Keratinocyte (primary cell): ENCODE measurements around the gene KIAA0825.

Experiments
- CTCF ChIP-seq, 3 experiments: IDR thresholded peaks in 1 of 3; conservative IDR thresholded peaks in 1 of 3; optimal IDR thresholded peaks in 1 of 3; 2 replicates in 2 of 3; 3 replicates in 1 of 3; pipeline versions ENCODE3 to v1.5.1; 2011; ENCODE audit warnings: low read length in 3 of 3, mild to moderate bottlenecking in 3 of 3, moderate library complexity in 2 of 3, control low read depth in 1 of 3, inconsistent platforms in 1 of 3; ENCODE audit not compliant: insufficient read depth in 2 of 3; ENCODE audit errors: extremely low read depth in 1 of 3
- EZH2 ChIP-seq: IDR thresholded peaks from one replicate; pipeline ENCODE4 v1.6.1; 2012; ENCODE audit warnings: inconsistent platforms, mild to moderate bottlenecking, low read length, moderate library complexity

- TF ChIP-seq EZH2 (no peak), CTCF (optimal IDR thresholded peaks at IDR 0.05 in 1 of 3, IDR thresholded peaks at IDR 0.05 in 1 of 3, conservative IDR thresholded peaks at IDR 0.05 in 1 of 3; ENCODE audit: extremely low read depth in 1 of 3, insufficient read depth in 2 of 3, low read length in 3 of 3) (no peak)
These were observed 229.5 kb downstream of the KIAA0825 start for GRCh38 chr5:94388773-94389514.
